GF-D8 (cell line): Measurements from ENCODE around the gene GLIPR1.
"Not testable (repeated sequence)": the region's sequence is repeated elsewhere in the genome, so short reads cannot be mapped to it uniquely, and the experiment has no call there.

Source experiments
- DNase-seq: peaks from one replicate; lab custom pipeline; 2025; lab: John Stamatoyannopoulos, UW

Gene GLIPR1

DNA sequence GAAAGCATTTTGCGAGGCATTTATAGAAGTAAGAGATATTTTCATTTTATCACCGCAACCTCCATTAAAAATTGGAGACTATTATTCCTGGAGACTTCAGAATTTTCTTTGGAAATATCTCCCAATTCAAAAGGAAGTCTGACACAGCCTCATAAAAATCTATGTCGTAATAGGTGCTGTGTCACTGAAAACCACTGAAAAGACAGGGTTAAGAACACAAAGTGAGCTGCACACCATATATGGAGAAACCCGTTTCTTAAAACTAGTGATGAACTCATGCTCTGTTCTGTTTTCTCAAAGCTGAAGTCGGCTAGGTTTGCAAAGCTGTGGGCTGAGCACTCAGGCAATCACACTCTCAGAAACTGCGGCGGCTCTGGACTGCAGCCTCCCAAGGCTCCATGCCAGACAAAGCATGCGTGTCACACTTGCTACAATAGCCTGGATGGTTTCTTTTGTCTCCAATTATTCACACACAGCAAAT lies at the start of gene GLIPR1:
Gene GLIPR1 (plus strand): TSS at position 287 of the 481 bp plus-strand sequence. CDS start 126 bp downstream, at position 413.
- peak; percentile 87 for DNase-seq

DNA sequence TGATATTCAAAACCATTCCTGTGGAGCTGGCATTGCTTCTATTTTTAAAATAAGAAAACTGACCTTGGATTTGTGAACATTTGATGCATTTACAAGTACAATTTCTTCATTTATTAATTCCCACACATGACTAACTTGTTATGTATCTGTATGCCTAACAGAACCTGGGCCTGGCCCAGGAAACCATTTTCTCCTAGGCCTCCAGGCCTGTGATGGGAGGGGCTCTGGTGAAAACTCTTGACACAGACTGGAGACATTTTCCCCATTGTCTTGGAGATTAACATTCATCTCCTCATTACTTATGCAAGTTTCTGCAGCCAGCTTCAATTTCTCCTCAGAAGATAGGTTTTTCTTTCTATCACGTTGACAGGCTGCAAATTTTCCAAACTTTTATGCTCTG lies 47.6 kb upstream of the GLIPR1 start:
- DNase-seq = no peak

DNA sequence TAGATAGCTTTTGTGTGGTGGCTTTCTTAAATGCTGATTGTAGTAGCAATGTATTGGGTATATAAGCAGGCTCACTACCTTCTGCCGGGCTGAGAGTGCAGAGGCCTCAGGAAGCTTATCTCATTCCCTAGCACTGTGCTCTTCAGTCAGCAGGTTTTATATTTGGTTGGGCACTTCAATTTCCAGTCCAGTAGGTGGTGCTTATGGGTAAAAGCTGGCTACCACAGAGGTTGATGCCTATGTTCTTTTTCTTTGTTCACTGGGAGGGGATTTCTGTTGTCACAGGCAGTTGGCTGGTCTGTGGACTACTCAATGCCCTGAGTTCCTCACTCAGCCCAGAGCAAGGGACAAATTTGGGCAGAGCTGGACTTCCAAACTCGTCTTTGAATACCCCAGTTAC lies 43.0 kb upstream of the GLIPR1 start:
- no peak for DNase-seq

DNA sequence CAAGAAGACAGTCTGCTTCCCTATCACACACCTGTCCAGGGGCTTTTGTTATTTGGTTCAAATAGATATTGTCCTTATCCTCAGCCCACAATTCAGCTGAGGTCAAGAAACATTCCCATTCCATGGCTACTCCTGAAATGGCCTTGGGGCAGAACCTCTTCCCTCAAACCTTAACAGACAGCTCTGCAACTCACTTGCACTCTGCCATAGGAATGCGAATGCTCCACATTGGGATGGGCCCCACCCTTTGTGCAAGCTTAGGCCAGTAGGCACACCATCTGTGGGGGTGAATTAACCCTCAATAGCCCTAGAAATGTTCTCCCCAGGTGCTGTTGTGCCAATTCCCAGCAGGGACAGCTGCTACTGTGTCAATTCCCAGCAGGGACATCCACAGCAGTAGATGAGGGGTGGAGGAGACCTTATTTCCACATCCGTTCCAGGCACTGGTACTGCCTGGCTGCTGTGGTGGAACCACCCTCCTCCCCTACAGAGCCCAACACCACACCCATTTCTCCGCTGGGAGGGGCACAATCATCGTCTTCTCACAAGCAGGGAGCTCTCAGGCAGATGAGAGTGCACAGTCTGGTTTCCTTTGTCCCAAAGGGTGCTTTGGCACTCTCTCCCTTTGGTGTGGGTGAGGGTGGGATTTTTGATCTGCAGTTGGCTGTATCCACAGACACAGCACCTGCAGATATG lies 42.3 kb upstream of the GLIPR1 start:
- DNase-seq = no peak

DNA sequence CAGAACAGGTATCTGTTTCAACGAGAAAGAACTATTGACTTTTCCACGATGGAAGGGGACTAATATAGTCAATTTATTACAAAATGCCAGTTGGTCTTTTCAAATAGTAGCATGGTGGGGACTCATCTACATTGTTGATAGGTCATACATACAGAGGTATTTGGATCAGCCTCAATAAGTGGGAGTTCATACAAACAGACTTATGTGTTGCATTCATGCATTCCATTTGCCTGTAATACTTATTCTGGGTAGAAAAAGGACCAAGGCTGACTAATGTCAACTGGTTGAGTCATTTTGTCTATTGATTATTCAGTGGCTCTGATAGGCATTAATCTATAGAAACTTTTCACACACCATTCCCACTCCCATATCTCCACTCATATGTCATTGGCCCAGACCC lies 41.5 kb upstream of the GLIPR1 start:
- DNase-seq = no peak

DNA sequence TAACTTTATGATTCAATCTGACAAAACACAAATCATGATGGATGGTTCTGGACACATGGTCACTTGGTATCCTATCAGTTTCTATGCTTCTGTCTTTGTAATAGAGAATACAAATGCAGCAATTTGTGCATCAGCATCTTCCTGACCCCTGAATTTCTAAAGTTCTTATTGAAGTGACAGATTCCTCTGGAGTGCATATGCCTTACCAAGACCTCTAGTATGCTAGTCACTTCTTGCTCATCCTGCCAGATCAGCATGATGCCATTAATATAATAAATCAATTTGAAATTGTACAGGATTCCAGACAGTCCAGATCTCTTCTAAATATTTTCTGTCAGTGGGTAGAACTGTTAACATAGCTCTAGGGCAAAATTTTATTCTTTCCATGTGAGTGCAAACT lies 40.6 kb upstream of the GLIPR1 start:
- DNase-seq = no peak

DNA sequence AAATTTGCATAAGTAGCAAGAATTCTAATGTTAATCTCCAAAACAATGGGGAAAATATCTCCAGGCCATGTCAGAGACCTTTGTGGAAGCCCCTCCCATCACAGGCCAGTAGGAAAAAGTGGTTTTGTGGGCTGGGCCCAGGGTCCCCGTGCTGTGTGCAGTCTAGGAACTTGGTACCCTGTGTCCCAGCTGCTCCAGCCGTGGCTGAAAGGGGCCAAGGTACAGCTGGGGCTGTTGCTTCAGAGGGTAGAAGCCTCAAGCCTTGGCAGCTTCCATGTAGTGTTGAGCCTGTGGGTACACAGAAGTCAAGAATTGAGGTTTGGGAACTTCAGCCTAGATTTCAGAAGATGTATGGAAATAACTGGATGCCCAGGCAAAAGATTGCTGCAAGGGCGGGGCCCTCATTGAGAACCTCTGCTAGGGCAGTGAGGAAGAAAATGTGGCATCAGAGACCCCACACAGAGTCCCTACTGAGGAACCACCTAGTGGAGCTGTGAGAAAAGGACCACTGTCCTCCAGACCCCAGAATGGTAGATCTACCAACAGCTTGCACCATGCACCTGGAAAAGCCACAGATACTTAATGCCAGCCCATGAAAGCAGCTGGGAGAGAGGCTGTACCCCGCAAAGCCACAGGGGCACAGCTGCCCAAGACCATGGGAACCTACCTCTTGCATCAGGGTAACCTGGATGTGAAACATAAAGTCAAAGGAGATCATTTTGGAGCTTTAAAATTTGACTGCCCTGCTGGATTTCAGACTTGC lies 38.7 kb upstream of the GLIPR1 start:
- not testable (repeated sequence) for DNase-seq

DNA sequence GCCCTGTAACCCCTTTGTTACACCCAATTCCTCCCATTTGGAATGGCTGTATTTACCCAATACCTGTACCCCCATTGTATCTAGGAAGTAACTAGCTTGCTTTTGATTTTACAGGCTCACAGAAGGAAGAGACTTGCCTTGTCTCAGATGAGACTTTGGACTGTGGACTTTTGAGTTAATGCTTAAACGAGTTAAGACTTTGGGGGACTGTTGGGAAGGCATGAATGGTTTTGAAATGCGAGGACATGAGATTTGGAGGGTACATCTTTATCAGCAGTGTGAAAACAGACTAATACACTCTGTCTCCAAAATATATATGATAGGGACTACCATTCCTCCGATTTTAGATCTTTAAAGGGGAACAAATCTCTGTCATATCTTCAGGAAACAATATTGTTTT lies 38.1 kb upstream of the GLIPR1 start:
- not testable (repeated sequence) for DNase-seq

DNA sequence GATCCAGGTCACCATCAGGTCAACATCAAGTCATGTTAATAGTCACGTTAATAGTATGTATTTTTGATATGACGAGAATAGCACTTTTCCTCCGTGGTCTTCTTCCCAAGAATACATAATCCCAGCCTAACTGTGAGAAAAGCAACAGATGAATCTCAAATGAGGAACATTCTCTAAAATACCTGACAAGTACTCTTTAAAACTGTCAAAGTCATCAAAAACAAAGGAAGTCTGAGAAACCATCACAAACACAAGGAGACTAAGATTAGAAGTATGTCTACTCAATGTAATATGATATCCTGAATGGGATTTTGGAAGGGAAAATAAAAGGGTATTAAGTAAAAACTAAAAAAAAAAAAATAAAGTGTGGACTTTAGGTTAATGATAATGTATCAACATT lies 36.8 kb upstream of the GLIPR1 start:
- DNase-seq = no peak

DNA sequence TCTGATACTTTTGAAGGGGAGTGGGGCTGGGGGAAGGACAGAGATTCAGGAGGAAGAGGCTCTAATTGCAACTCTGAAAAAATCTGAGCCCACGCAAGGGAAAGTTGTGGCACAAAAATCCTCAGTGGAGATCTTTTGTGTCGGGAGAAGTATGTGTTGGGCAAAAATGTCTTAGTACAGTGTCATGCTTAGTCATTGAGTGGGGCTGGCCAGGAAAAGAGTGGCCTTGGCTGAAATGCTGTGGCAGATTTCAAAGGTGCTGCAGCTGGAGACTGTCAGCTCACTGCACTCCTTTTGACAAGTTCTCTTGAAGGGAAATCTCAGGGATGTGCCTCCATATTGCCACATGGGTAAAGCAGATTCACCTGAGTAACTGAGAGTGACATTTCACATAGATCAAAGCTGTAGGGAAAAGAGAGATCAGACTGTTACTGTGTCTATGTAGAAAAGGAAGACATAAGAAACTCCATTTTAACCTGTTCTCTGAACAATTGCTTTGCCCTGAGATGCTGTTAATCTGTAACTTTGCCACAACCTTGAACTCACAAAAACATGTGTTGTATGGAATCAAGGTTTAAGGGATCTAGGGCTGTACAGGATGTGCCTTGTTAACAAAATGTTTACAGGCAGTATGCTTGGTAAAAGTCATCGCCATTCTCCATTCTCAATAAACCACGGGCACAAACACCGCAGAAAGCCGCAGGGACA lies 36.0 kb upstream of the GLIPR1 start:
- DNase-seq = no peak

DNA sequence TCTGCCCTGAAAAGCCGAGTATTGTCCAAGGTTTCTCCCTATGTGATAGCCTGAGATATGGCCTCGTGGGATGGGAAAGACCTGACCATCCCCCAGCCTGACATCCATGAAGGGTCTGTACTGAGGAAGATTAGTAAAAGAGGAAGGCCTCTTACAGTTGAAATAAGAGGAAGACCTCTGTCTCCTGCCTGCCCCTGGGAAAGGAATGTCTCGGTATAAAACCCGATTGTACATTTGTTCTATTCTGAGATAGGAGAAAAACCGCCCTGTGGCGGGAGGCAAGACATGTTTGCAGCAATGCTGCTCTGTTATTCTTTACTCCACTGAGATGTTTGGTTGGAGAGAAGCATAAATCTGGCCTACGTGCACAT lies 35.4 kb upstream of the GLIPR1 start:
- DNase-seq = not testable (repeated sequence)

DNA sequence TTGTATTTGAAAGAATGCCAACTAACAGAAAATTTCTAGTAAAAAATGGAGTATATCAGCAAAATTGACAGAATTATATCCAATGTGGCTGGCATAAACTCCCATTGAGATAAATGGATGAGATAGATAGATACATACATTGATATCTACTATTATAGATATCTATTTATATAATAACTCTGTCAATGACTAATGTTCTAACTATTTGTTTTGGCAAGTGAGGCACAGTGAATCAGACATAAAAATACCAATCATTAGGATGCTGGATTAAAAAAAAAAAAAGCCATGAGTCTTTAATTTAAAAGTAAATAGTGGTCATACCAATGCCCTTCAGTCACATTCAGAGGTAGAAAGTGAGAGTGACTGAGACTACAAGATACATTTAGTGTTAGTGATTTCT lies 33.7 kb upstream of the GLIPR1 start:
- no peak for DNase-seq

DNA sequence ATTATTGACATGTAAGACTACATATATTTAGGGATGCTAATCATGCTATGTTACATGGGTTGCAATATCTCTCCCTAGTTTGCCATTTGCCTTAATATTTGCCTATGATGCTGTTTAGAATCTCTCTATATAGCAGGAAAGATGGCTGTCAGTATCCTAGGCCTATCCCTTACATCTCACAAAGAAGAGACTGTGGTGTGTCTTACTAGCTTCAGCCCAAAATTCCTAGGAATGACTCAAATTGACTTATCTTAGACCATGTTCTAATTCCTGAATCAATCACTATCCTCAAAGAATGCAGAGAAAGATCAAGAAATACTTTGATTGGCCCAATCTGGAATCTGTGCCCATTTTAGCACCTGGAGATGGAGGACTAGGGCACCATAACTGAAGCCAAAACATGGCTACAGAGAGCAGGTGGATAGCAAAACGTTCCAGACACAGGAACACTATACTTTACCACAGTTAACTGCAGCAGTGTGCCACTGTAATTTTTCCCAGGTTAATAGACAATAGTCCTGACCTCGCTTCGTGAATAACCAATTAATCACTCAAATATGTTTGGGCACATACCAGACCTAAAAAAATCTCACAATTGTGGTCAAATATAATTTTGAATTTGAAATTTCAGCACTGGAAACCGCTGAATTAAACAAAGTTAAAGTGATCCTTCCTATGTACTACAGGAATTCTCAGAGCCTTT lies 32.7 kb upstream of the GLIPR1 start:
- DNase-seq = no peak

DNA sequence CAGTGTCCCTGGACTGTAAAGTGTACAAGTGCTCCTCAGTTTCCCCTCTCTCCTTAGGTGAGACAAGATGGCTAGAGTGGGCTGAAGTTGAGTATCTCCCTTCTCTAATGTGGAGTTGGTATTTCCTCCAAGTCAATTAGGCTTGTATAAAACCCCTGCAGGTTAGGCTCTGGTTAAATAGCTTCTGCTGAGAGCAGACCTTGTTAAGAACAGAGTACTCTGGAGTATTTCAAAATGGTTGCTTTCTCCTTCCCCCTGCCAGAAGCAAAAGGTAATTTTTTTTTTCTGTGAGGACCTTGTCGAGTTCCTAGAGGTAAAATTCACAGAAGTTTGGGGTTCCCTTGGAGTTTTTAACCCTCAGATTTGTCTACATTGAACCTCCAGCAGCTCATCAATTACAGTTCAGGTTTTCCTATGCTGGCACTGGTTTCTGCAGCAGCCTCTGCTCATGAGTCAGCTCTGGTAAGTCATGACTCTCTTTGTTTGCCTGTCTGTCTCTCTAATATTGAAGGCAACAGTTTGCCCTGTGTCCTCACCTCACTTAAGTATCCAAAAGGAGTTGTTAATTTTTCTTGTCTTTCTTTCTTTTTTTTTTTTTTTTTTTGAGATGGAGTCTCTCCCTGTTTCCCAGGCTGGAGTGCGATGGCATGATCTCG lies 27.8 kb upstream of the GLIPR1 start:
- DNase-seq = no peak

DNA sequence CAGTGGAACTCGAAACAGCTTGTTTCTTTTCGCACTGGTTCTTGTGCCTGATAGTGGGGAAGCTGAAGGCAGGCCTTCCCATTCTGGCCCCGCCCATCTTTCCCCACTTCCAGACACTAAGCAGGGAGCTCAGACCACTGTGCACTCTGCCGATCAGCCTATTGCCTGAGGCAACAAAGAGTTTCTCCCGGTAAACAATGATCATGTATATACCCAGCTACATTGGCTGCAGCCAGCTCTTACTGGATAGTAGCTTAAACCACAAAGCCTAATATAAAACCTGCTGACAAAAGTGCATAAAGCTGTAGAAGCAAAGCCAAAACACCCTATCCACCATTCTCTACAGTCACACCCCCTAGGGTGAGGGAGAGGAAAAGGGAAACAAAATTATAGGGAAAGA lies 24.7 kb upstream of the GLIPR1 start:
- DNase-seq = no peak

DNA sequence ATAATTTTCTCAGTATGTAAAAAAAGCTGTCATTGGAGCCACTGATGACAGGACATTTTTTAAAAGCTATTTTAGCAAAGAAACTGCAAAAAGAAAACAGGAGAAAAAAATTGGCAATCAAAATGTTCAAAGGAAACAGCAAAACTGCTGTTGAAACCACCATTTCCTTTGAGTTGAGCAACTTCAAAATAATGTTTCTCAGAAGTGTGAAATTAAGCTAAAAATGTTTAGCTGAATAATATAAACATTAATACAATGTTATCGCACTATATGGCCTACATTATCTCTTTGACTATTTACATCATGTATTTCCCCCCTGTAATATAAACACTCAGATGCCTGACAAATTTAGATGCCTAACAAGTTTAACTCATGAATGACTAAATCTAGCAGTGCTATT lies 23.4 kb upstream of the GLIPR1 start:
- no peak for DNase-seq

DNA sequence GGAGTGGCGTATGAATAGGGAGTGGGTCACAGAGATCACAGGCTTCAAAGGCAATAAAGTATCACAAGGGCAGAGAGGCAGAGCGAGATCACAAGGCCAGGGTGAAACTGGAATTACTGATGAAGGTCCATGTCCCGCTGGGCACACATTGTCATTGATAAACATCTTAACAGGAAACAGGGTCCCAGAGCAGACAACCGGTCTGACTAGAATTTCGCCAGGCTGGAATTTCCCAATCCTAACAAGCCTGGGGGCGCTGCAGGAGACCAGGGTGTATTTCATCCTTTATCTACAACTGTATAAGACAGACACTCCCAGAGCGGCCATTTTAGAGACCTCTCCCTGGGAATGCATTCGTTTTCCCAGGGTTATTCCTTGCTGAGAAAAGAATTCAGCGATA lies 22.7 kb upstream of the GLIPR1 start:
- DNase-seq = not testable (repeated sequence)

DNA sequence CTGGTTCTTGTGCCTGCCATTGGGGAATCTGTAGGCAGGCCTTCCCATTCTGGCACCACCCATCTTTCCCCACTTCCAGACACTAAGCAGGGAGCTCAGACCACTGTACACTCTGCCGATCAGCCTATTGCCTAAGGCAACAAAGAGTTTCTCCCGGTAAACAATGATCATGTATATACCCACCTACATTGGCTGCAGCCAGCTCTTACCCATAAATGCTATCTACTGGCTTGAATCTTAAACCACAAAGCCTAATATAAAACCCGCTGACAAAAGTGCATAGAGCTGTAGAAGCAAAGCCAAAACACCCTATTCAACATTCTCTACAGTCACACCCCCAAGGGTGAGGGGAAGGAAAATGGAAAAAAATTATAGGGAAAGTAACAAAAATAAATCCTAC lies 20.8 kb upstream of the GLIPR1 start:
- DNase-seq = no peak

DNA sequence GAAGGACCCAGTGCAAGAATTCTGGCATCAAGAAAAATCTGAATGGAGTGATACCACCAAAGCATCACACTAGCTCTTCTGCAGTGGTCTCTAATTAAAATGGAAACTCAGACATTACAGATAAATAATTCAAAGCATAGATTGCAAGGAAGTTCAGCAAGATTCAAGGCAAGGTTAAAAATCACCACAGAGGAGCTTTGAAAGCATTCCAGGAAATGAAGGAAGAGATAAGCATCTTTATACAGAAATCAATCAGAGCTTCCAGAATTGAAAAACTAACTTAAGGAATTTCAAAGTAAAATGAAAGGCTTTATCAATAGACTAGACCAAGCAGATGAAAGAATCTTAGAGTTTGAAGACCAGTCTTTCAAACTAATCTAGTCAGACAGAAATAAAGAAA lies 20.4 kb upstream of the GLIPR1 start:
- no peak for DNase-seq

DNA sequence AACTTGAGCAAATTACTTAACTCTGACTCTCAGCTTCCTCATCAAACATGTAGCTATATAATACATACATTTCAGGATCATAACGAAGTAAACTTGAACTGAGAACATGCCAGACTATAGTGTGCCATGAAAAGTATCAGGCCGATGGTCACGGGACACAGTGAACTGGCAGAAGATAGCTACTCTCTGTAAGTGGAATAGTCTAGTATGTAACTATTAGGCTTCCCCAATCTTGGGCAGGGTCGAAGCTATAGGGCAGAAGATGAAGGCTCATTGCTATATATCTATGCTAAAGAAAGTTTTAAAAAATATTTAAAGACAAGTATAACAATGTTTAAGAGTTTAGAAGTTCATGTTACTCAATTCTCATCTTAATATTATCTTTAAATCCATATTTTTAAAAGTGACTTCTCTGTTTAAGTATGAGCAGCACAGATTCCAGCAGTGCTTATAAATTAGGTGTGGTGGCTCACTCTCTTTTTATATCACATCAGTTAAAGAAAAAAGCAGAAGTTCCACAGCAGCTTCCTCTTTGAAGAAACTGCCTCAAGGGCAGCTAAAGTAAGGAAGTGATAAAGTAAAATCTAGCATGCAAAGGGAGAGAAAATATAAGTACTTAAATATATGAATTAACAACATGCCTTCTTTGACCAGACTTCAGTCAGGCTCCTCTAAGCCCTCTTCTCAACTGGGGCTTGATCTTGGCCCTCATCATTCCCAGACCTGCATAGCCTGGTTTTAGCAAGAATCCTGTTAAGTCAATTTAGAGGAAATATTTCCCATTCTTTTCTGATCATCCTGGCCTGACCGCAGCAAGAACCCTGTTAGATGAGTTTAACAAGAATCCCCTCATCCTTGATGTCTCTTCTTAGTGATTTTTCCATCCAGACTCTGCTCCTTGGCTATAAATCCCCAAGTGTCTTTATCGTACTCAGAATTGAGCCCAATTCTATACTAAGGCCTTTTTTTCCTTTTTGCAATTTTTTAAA lies 8.4 kb upstream of the GLIPR1 start:
- DNase-seq = peak; percentile 69

DNA sequence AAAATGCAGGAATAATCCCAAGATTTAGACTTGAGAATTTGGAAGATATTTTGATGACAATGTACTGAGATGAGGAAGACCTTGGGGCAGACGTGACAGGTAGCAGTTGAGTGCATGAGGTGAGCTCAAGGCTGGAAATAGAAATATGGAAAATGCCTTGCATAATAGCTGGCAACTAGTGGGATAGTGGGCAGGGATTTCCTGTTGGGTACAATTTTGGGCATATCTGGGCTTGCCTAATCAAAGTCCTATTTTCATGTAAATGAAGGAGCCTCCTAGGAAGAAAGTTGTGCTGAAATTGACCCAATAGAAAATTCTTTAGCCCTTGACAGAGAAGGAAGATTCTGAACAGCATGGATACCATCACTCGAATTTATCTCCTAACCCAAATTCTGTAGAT lies 6.4 kb upstream of the GLIPR1 start:
- DNase-seq = no peak
